ENCODE results near the gene UCHL5. TPM values are rescaled to one million over a fixed set of nuclear protein-coding genes. Genes with fewer than 3 reads are reported as not detected.
A peak's percentile ranks its signal among the peaks of the same experiment; 100 is the strongest.

UCHL5 gene
- total and polyA plus RNA-seq, 9 donors, result 24.0 to 40.9 (median 37.9) TPM

DNA sequence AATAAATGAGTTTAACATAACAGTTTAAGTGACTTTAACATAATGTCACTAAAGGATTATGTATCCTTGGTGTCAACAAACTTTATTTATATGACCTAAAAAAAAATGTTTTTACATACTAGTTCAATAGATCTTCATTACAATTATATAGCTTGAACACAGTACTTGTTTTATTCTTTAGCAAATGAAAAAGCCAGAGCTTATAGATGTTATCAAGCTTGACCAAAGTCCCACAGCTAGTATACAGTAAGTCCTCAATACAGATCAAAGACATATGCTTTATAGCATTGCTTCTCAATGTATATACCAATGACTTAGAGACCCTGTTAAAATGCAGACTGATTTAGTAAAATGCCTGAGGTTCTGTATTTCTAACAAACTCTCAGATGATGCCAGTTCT, 42.4 kb downstream of the UCHL5 start:
- no peak overlapping the region for H3K4me3 ChIP-seq (ENCODE audit: low read length)
- no peak for DNase-seq
- no peaks in the 10 kb centered on the region for H3K36me3 ChIP-seq (ENCODE audit: control insufficient read depth, insufficient read depth, low read length)
- no peaks in the 10 kb centered on the region for H3K27me3 ChIP-seq (ENCODE audit: control insufficient read depth, insufficient read depth, low read length)
- no peak overlapping the region for H3K27ac ChIP-seq (ENCODE audit: low read length)
- H3K4me1 ChIP-seq (ENCODE audit: control insufficient read depth, insufficient read depth, low read length), result peaks cover 2% of the 10 kb centered on the region
- H3K9me3 ChIP-seq (replicated peaks; ENCODE audit: control insufficient read depth, low read depth, low read length), result no peaks in the 10 kb centered on the region

DNA sequence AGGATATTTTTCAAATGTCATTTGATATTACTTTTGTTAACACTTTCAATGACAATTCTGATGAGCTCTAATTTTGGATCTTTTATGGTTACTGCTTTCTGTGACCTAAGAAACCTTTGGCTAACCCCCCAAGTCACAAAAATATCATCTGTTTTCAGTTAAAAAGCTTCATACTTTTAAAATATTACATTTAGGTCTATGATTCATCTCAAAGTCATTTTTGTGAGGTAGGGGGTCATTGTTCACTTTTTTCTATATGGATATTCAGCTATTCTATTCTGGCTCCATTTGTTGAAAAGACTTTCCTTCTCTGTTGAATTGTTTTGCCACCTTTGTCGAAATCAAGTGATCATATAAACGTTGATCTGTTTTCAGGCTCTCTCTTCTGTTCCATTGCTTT, 44.8 kb downstream of the UCHL5 start:
- Histone ChIP-seq H3K27ac (ENCODE audit: low read length) (no peak overlapping the region), H3K4me3 (ENCODE audit: low read length) (no peak overlapping the region), H3K9me3 (replicated peaks; ENCODE audit: control insufficient read depth, low read depth, low read length) (no peaks in the 10 kb centered on the region), H3K27me3 (ENCODE audit: control insufficient read depth, insufficient read depth, low read length) (no peaks in the 10 kb centered on the region), H3K4me1 (ENCODE audit: control insufficient read depth, insufficient read depth, low read length) (peaks cover 2% of the 10 kb centered on the region), H3K36me3 (ENCODE audit: control insufficient read depth, insufficient read depth, low read length) (no peaks in the 10 kb centered on the region)
- DNase-seq, result peak; percentile 61
- WGBS (ENCODE audit: insufficient coverage), result no CpG with 5 or more reads among the region's 2 CpGs

DNA sequence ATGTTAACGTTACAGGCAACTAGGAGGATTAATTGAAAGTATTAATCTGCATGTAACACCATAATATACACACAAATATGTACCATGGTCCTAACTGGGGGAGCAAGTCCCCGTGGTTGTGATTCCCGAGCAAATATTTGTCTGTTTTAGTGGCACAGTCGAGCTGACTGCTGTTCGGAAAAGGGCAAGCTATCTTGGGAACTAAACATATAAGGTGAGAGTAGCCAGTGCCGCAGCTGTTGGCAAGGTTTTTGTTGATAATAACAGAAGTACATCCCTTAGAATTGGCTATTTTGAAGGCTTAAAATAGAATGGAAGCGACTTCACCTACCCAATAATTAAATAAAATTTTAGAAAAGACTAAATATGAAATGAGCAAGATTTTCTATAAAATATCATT, 45.5 kb downstream of the UCHL5 start:
- DNase-seq, result peak; percentile 28

DNA sequence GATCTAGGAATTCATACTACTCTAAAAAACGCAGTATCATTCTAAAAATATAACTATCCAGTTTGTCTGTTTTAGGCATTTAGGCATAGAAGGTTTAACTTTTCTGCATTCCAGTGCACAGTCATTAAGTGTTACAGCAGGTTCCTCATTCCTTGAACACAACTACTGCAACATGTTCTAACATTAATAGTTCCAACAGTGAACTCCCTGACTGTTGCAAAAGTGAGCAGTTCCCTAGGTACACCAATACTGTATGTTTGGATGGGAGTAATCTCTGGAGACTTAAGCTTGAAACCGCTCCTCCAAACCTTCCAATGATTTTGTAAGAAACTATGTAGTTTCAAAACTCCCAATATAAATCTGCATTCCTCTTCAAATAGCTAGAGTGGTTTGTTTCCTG, 46.2 kb downstream of the UCHL5 start:
- WGBS (ENCODE audit: insufficient coverage), result no CpG with 5 or more reads among the region's 2 CpGs
- Histone ChIP-seq H3K36me3 (ENCODE audit: control insufficient read depth, insufficient read depth, low read length) (no peaks in the 10 kb centered on the region), H3K9me3 (replicated peaks; ENCODE audit: control insufficient read depth, low read depth, low read length) (no peaks in the 10 kb centered on the region), H3K4me1 (ENCODE audit: control insufficient read depth, insufficient read depth, low read length) (peaks cover 2% of the 10 kb centered on the region), H3K4me3 (ENCODE audit: low read length) (no peak overlapping the region), H3K27me3 (ENCODE audit: control insufficient read depth, insufficient read depth, low read length) (no peaks in the 10 kb centered on the region), H3K27ac (ENCODE audit: low read length) (peak overlapping the region; percentile 62)
- DNase-seq, result peak; percentile 85

More for the DNA sequence above, 45.5 kb downstream of the UCHL5 start:
- Histone ChIP-seq H3K27me3 (ENCODE audit: control insufficient read depth, insufficient read depth, low read length) (no peaks in the 10 kb centered on the region), H3K9me3 (replicated peaks; ENCODE audit: control insufficient read depth, low read depth, low read length) (no peaks in the 10 kb centered on the region), H3K27ac (ENCODE audit: low read length) (peak overlapping the region; percentile 60), H3K4me3 (ENCODE audit: low read length) (no peak overlapping the region), H3K36me3 (ENCODE audit: control insufficient read depth, insufficient read depth, low read length) (no peaks in the 10 kb centered on the region), H3K4me1 (ENCODE audit: control insufficient read depth, insufficient read depth, low read length) (peaks cover 2% of the 10 kb centered on the region)
- no CpG with 5 or more reads among the region's 7 CpGs for WGBS (ENCODE audit: insufficient coverage)

DNA sequence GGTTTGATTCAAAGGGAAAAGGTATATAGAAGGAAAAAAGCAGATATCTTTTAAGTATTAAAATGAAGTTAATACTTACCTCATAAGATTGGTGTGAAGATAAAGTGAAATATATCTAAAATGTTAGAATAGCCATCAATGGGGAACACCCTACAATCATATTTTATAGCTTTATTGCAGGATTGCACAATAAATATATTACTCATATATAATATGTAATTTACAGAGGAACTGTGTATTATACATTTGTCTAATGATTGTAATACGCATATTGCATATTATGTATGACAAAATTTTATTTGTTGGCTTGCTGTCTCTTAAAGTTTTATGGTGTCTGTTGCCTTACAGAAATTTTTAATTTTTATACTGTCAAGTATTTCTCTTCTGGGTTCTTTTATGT, 47.8 kb downstream of the UCHL5 start:
- Histone ChIP-seq H3K4me3 (ENCODE audit: low read length) (no peak overlapping the region), H3K27ac (ENCODE audit: low read length) (no peak overlapping the region), H3K9me3 (replicated peaks; ENCODE audit: control insufficient read depth, low read depth, low read length) (no peaks in the 10 kb centered on the region), H3K27me3 (ENCODE audit: control insufficient read depth, insufficient read depth, low read length) (no peaks in the 10 kb centered on the region), H3K36me3 (ENCODE audit: control insufficient read depth, insufficient read depth, low read length) (no peaks in the 10 kb centered on the region), H3K4me1 (ENCODE audit: control insufficient read depth, insufficient read depth, low read length) (peaks cover 2% of the 10 kb centered on the region)
- no peak for DNase-seq
- no CpG with 5 or more reads among the region's 1 CpG for WGBS (ENCODE audit: insufficient coverage)

DNA sequence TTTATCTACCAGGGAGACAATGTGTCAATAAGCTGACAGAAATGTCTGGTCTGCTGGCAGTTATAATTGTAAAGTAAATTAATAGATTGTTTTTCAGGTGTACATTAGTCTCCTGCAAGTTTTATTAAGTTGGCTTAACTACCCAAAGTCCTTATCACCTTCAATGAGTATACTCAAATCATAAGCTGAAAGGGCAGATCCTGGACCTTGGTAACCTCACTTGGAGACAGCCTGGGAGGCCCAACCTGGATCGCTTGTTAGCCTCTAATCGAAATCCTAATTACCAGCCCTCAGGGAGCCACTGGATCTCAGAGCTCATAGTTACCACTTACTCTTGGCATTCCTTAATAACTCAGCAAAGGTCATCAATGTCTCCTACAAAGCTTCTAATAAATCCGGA, 49.7 kb downstream of the UCHL5 start:
- H3K27me3 ChIP-seq (ENCODE audit: control insufficient read depth, insufficient read depth, low read length), result no peaks in the 10 kb centered on the region
- 71% methylated on average over 2 of the region's 3 CpGs for WGBS (ENCODE audit: insufficient coverage)

DNA sequence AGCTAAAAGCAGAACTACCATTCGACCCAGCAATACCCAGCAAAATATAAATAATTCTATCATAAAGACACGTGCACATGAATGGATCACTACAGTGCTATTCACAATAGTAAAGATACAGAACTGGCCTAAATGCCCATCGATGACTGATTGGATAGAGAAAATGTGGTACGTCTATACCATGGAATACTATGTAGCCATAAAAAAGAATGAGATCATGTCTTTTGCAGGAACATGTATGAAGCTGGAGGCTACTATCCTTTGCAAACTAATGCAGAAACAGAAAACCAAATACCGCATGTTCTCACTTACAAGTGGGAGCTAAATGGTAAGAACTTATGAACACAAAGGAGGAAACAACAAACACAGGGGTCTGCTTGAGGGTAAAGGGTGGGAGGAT, 53.4 kb downstream of the UCHL5 start:
- no peaks in the 10 kb centered on the region for H3K9me3 ChIP-seq (replicated peaks; ENCODE audit: control insufficient read depth, low read depth, low read length)
- no peaks in the 10 kb centered on the region for H3K4me1 ChIP-seq (ENCODE audit: control insufficient read depth, insufficient read depth, low read length)
- WGBS (ENCODE audit: insufficient coverage), result no CpG with 5 or more reads among the region's 5 CpGs
- H3K27ac ChIP-seq (ENCODE audit: low read length), result no peak overlapping the region
- no peaks in the 10 kb centered on the region for H3K27me3 ChIP-seq (ENCODE audit: control insufficient read depth, insufficient read depth, low read length)
- DNase-seq, result no peak
- H3K36me3 ChIP-seq (ENCODE audit: control insufficient read depth, insufficient read depth, low read length), result no peaks in the 10 kb centered on the region
- H3K4me3 ChIP-seq (ENCODE audit: low read length), result no peak overlapping the region

More for the DNA sequence above, 49.7 kb downstream of the UCHL5 start:
- H3K9me3 ChIP-seq (replicated peaks; ENCODE audit: control insufficient read depth, low read depth, low read length), result no peaks in the 10 kb centered on the region
- no peak overlapping the region for H3K27ac ChIP-seq (ENCODE audit: low read length)
- DNase-seq, result no peak
- H3K36me3 ChIP-seq (ENCODE audit: control insufficient read depth, insufficient read depth, low read length), result no peaks in the 10 kb centered on the region
- H3K4me3 ChIP-seq (ENCODE audit: low read length), result no peak overlapping the region
- peaks cover 2% of the 10 kb centered on the region for H3K4me1 ChIP-seq (ENCODE audit: control insufficient read depth, insufficient read depth, low read length)

DNA sequence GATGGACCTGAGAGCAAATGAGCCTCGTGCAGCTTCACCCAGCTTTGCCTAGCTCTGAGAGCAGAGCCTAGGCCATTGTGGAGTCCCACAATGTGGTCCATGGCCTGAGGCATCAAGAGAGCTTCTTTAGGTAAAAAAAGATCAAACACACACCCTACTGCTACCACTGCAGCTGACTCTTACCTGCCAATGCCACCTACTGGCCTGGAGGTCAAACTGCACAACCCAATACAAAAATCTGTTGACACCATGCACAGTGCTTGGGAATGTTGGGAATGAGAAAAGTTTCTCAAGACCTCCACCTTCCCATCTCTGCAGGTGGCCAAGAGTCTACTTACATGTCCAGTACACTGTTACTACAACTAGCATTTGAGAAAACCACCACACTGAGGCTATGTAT, 60.6 kb downstream of the UCHL5 start:
- H3K36me3 ChIP-seq (ENCODE audit: control insufficient read depth, insufficient read depth, low read length), result peaks cover 5% of the 10 kb centered on the region
- WGBS (ENCODE audit: insufficient coverage), result 94% methylated on average over 1 of the region's 1 CpG

DNA sequence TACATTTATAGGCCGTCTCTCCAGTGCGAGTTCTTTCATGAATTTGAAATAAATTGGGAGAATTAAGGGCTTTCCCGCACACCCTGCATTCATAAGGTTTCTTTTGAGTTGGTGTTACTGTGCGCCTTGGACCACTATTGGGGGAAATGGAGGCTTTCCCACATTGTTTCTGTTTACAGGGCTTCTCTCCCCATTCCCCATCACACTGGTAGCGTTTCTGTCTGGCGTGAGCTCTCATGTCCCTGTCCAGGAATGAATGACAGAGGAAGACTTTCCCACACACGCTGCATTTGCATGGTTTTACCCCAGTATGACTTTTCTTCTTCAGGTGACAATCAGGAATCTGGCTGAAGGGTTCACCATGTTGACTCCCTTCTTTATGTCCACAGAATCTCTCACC, 65.0 kb downstream of the UCHL5 start:
- Histone ChIP-seq H3K27me3 (ENCODE audit: control insufficient read depth, insufficient read depth, low read length) (no peaks in the 10 kb centered on the region), H3K4me1 (ENCODE audit: control insufficient read depth, insufficient read depth, low read length) (no peaks in the 10 kb centered on the region), H3K4me3 (ENCODE audit: low read length) (no peak overlapping the region), H3K9me3 (replicated peaks; ENCODE audit: control insufficient read depth, low read depth, low read length) (peaks cover 5% of the 10 kb centered on the region), H3K36me3 (ENCODE audit: control insufficient read depth, insufficient read depth, low read length) (peaks cover 5% of the 10 kb centered on the region), H3K27ac (ENCODE audit: low read length) (no peak overlapping the region)
- no peak for DNase-seq
- 100% methylated on average over 3 of the region's 7 CpGs for WGBS (ENCODE audit: insufficient coverage)

More for the DNA sequence above, 60.6 kb downstream of the UCHL5 start:
- H3K27me3 ChIP-seq (ENCODE audit: control insufficient read depth, insufficient read depth, low read length), result no peaks in the 10 kb centered on the region
- H3K4me3 ChIP-seq (ENCODE audit: low read length), result no peak overlapping the region
- DNase-seq, result no peak
- no peaks in the 10 kb centered on the region for H3K4me1 ChIP-seq (ENCODE audit: control insufficient read depth, insufficient read depth, low read length)
- no peak overlapping the region for H3K27ac ChIP-seq (ENCODE audit: low read length)
- peaks cover 5% of the 10 kb centered on the region for H3K9me3 ChIP-seq (replicated peaks; ENCODE audit: control insufficient read depth, low read depth, low read length)

DNA sequence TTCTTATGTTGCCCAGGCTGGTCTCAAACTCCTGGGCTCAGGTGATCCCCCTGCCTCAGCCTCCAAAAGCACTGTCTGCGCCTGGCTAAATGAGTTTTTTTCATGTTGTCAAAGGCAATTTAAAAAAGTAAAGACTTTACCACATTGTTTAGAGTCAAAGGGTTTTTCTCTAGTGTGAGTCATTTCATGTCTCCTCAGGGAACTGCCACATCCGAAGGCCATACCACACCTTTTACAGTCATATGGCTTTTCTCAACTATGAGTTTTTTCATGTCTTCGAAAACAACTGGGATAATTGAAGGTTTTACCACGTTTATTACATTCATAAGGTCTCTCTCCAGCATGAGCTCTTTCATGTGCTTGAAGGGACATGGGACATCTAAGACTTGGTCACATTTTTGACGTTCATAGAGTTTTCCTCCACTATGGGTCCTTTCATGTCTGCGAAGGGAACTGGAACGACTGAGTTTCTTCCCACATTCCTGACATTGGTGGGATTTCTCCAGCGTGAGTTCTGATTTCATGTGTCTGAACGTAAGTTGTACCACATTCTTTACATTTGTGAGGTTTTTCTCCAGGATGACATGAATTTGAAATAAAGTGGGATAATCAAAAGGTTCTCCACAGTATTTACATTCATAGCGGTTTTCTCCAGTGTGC, 65.6 kb downstream of the UCHL5 start:
- no peaks in the 10 kb centered on the region for H3K4me1 ChIP-seq (ENCODE audit: control insufficient read depth, insufficient read depth, low read length)
- no peaks in the 10 kb centered on the region for H3K27me3 ChIP-seq (ENCODE audit: control insufficient read depth, insufficient read depth, low read length)
- H3K4me3 ChIP-seq (ENCODE audit: low read length), result no peak overlapping the region
- H3K36me3 ChIP-seq (ENCODE audit: control insufficient read depth, insufficient read depth, low read length), result peaks cover 5% of the 10 kb centered on the region
- 87% methylated on average over 5 of the region's 10 CpGs for WGBS (ENCODE audit: insufficient coverage)
- no peak overlapping the region for H3K27ac ChIP-seq (ENCODE audit: low read length)
- DNase-seq, result no peak
- peaks cover 5% of the 10 kb centered on the region for H3K9me3 ChIP-seq (replicated peaks; ENCODE audit: control insufficient read depth, low read depth, low read length)

All from muscle of leg (tissue), 11 donors.